Thyroid gland (tissue), 4 donors: ENCODE measurements around the gene MRPL52.

Experiments
- CTCF ChIP-seq, 6 experiments: fragments of 200-600 bp in 3 of 6; fragments of 450-650 bp in 3 of 6; sonication (generic) in 3 of 6; IDR thresholded peaks; one replicate each; pipeline ENCODE4 v1.5.1; 2016 to 2019; ENCODE audit warnings: antibody characterized with exemption in 6 of 6, mild to moderate bottlenecking in 2 of 6, inconsistent platforms in 1 of 6, moderate library complexity in 1 of 6
- POLR2A ChIP-seq, 2 donors: fragments of 450-650 bp; IDR thresholded peaks; one replicate each; pipeline ENCODE4 v1.6.1; 2017; ENCODE audit warnings: antibody characterized with exemption in 2 of 2, mild to moderate bottlenecking in 2 of 2, moderate library complexity in 1 of 2

- TF ChIP-seq CTCF (IDR thresholded peaks at IDR 0.05) (no peak), POLR2A (IDR thresholded peaks at IDR 0.05) (peak in 1 of 2 donors; percentile 90)
Observed at GRCh38 chr14:22819151-22819988, 10.3 kb upstream of the MRPL52 start.
